Suprapubic skin (tissue), 4 donors: ENCODE data around the gene PPP1R3C.

Source experiments
- CTCF ChIP-seq, 2 donors: fragments of 200-600 bp in 1 of 2; fragments of 450-650 bp in 1 of 2; sonication (generic) in 1 of 2; IDR thresholded peaks; one replicate each; pipeline ENCODE4 v1.5.1; 2016 to 2019; ENCODE audit warnings: antibody characterized with exemption in 2 of 2, mild to moderate bottlenecking in 1 of 2, moderate library complexity in 1 of 2
- EP300 ChIP-seq: sonication (generic); formaldehyde crosslinking; IDR thresholded peaks from one replicate; pipeline ENCODE4 v1.6.1; 2017; ENCODE audit warnings: antibody characterized with exemption
- POLR2A ChIP-seq, 2 donors: fragments of 450-650 bp; IDR thresholded peaks; one replicate each; pipeline ENCODE4 v1.6.1; 2017; ENCODE audit warnings: antibody characterized with exemption in 2 of 2, mild to moderate bottlenecking in 2 of 2, moderate library complexity in 2 of 2
- POLR2AphosphoS5 ChIP-seq, 3 donors: sonication (generic); formaldehyde crosslinking; IDR thresholded peaks; one replicate each; pipeline ENCODE4 v1.6.1; 2017; ENCODE audit warnings: antibody characterized with exemption in 3 of 3

GRCh38 chr10:91628383-91628782 is 4.5 kb downstream of the PPP1R3C start:
- TF ChIP-seq CTCF (IDR thresholded peaks at IDR 0.05), result no peak
- TF ChIP-seq POLR2A (IDR thresholded peaks at IDR 0.05), result no peak
- no peak for TF ChIP-seq POLR2AphosphoS5 (IDR thresholded peaks at IDR 0.05)
- no peak for TF ChIP-seq EP300
